Activated CD4-positive, alpha-beta memory T cell treated with anti-CD3 and anti-CD28 coated beads for 36 hours (primary cell): ENCODE measurements around the gene ETV2. TPM values are rescaled to one million over a fixed set of nuclear protein-coding genes. Genes with fewer than 3 reads are reported as not detected.
"Not testable (repeated sequence)": the region's sequence is repeated elsewhere in the genome, so short reads cannot be mapped to it uniquely, and the experiment has no call there.

Source experiments
- CTCF ChIA-PET: fragments of 350-600 bp; sonication (Branson Sonifier 250); formaldehyde crosslinking; loops from one replicate; lab custom pipeline; 2021; ENCODE audit warnings: antibody characterized with exemption, inconsistent platforms; lab: Charles Lee
- POLR2A ChIA-PET: fragments of 350-600 bp; sonication (Branson Sonifier 250); formaldehyde crosslinking; loops from one replicate; lab custom pipeline; 2021; ENCODE audit warnings: antibody characterized with exemption; lab: Charles Lee
- DNase-seq: peaks from one replicate; pipeline ENCODE4 v3.0.0-alpha.2; 2020
- H3K27ac Mint-ChIP-seq: one replicate; pipeline ENCODE4 v1.8.0; 2021; ENCODE audit warnings: mixed read lengths
- H3K27me3 Mint-ChIP-seq: one replicate; pipeline ENCODE4 v1.8.0; 2021; ENCODE audit warnings: mixed read lengths
- H3K36me3 Mint-ChIP-seq: one replicate; pipeline ENCODE4 v1.8.0; 2021; ENCODE audit warnings: mixed read lengths
- H3K4me1 Mint-ChIP-seq: one replicate; pipeline ENCODE4 v1.8.0; 2021; ENCODE audit warnings: low read depth, mixed read lengths
- H3K4me3 Mint-ChIP-seq: one replicate; pipeline ENCODE4 v1.8.0; 2021; ENCODE audit warnings: mild to moderate bottlenecking, mixed read lengths
- H3K9me3 Mint-ChIP-seq: one replicate; pipeline ENCODE4 v1.8.0; 2021; ENCODE audit warnings: mixed read lengths
- intact Hi-C: fragments of 100-400 bp; cut with micrococcal nuclease; formaldehyde crosslinking; loops from one replicate; pipeline ENCODE4 v1.15.1; 2023
- total RNA-seq, 2 experiments: library from RNA; stranded (reverse); gene quantifications; one replicate each; pipeline ENCODE4 v1.2.3, GENCODE V29; 2021

The ETV2 gene
- total RNA-seq, 2 experiments from 2014 or later = 0.70 to 0.83 TPM

GRCh38 chr19:35691106-35691505, 49.6 kb downstream of the ETV2 start:
- H3K4me1 Mint-ChIP-seq, H3K27me3 Mint-ChIP-seq, H3K4me3 Mint-ChIP-seq, H3K36me3 Mint-ChIP-seq, DNase-seq, POLR2A ChIA-PET, H3K9me3 Mint-ChIP-seq, H3K27ac Mint-ChIP-seq: not testable (repeated sequence)
- intact Hi-C loops = loop anchor here (5.0 kb wide), 1 partner anchor 176 kb away; the partner anchor contains the start of gene APLP1
- CTCF ChIA-PET = interaction anchor here (16.2 kb wide), 1 partner anchor 22 kb away, joined by 197 read pairs; no protein-coding TSS in a partner anchor

GRCh38 chr19:35692010-35692409, 50.5 kb downstream of the ETV2 start:
- intact Hi-C loops = loop anchor here (5.0 kb wide), 1 partner anchor 175 kb away; the partner anchor contains the start of gene APLP1
- no peak for DNase-seq
- no peaks in the 10 kb centered on the region for H3K9me3 Mint-ChIP-seq
- H3K4me1 Mint-ChIP-seq = peaks cover 13% of the 10 kb centered on the region
- H3K27ac Mint-ChIP-seq = no peak overlapping the region
- CTCF ChIA-PET = interaction anchor here (0.6 to 16.2 kb wide), 9 partner anchors 21 to 241 kb away, joined by 4 to 197 read pairs (median 6); partner anchors contain the start of gene COX6B1
- no peaks in the 10 kb centered on the region for H3K27me3 Mint-ChIP-seq
- no peak overlapping the region for H3K4me3 Mint-ChIP-seq
- H3K36me3 Mint-ChIP-seq = no peaks in the 10 kb centered on the region
- POLR2A ChIA-PET = interaction anchor here (1.2 kb wide), 1 partner anchor 21 kb away, joined by 3 read pairs; no protein-coding TSS in a partner anchor

- intact Hi-C loops = loop anchor here (1.0 to 5.0 kb wide), 2 partner anchors 44 to 174 kb away; partner anchors contain the start of gene APLP1
- H3K27ac Mint-ChIP-seq = no peak overlapping the region
- CTCF ChIA-PET = interaction anchor here (1.2 to 16.2 kb wide), 6 partner anchors 20 to 238 kb away, joined by 4 to 197 read pairs (median 6); partner anchors contain the start of gene COX6B1
- H3K36me3 Mint-ChIP-seq = no peaks in the 10 kb centered on the region
- POLR2A ChIA-PET = interaction anchor here (1.2 kb wide), 1 partner anchor 20 kb away, joined by 3 read pairs; no protein-coding TSS in a partner anchor
- H3K4me3 Mint-ChIP-seq = no peak overlapping the region
- H3K27me3 Mint-ChIP-seq = no peaks in the 10 kb centered on the region
- no peak for DNase-seq
- H3K9me3 Mint-ChIP-seq = no peaks in the 10 kb centered on the region
- H3K4me1 Mint-ChIP-seq = peaks cover 14% of the 10 kb centered on the region
These were observed 51.9 kb downstream of the ETV2 start for GRCh38 chr19:35693422-35693821.

GRCh38 chr19:35693835-35694599, 52.5 kb downstream of the ETV2 start:
- ChIA-PET POLR2A (interaction anchor here (0.6 to 6.9 kb wide), 2 partner anchors 19 to 24 kb away, joined by 3 to 64 read pairs; no protein-coding TSS in a partner anchor), CTCF (interaction anchor here (0.7 to 16.2 kb wide), 20 partner anchors 8 to 264 kb away, joined by 3 to 197 read pairs (median 4); partner anchors contain the start of genes COX6B1, HSPB6, IGFLR1 and PSENEN)
- peak; percentile 94 for DNase-seq
- Mint-ChIP-seq H3K27me3 (no peaks in the 10 kb centered on the region), H3K36me3 (no peaks in the 10 kb centered on the region), H3K9me3 (no peaks in the 10 kb centered on the region), H3K4me1 (peaks cover 14% of the 10 kb centered on the region), H3K4me3 (no peak overlapping the region), H3K27ac (peak overlapping the region; percentile 54)
- intact Hi-C loops = loop anchor here (1.0 to 5.0 kb wide), 6 partner anchors 23 to 237 kb away; partner anchors contain the start of genes APLP1 and HSPB6

Other genes with a start within 250 kb of the ETV2 start
- gene FFAR2, start 193.5 kb upstream of the ETV2 start, total RNA-seq = not detected
- gene KRTDAP, start 151.3 kb upstream of the ETV2 start, total RNA-seq = not detected
- 1 to 10 TPM; 2.1 to 2.4 TPM for gene DMKN, start 128.1 kb upstream of the ETV2 start, total RNA-seq
- gene SBSN, start 113.4 kb upstream of the ETV2 start, total RNA-seq = under 1 TPM in 1 of 2 experiments, not detected in 1; 0.10 TPM
- gene GAPDHS, start 108.3 kb upstream of the ETV2 start, total RNA-seq = not detected
- gene TMEM147, start 96.1 kb upstream of the ETV2 start, total RNA-seq = 10 to 100 TPM; 73.5 to 81.9 TPM
- not detected for gene ATP4A, start 78.1 kb upstream of the ETV2 start, total RNA-seq
- not detected for gene PMIS2, start 55.6 kb upstream of the ETV2 start, total RNA-seq
- 10 to 100 TPM; 36.6 to 43.1 TPM for gene HAUS5, start 29.0 kb upstream of the ETV2 start, total RNA-seq
- 10 to 100 TPM; 86.4 to 88.0 TPM for gene RBM42, start 12.7 kb upstream of the ETV2 start, total RNA-seq
- 100 to 1,000 TPM; 444 to 453 TPM for gene COX6B1, start 6.6 kb downstream of the ETV2 start, total RNA-seq
- 1 to 10 TPM in 1 of 2 experiments, under 1 TPM in 1; 0.90 to 1.0 TPM for gene UPK1A, start 24.8 kb downstream of the ETV2 start, total RNA-seq
- gene ZBTB32, start 62.8 kb downstream of the ETV2 start, total RNA-seq = 100 to 1,000 TPM; 226 to 228 TPM
- 10 to 100 TPM; 47.0 to 54.2 TPM for gene KMT2B, start 76.3 kb downstream of the ETV2 start, total RNA-seq
- gene IGFLR1, start 100.7 kb downstream of the ETV2 start, total RNA-seq = 10 to 100 TPM; 90.1 to 92.8 TPM
- 10 to 100 TPM; 34.6 to 37.8 TPM for gene U2AF1L4, start 103.7 kb downstream of the ETV2 start, total RNA-seq
- gene PSENEN, start 103.9 kb downstream of the ETV2 start, total RNA-seq = 10 to 100 TPM; 46.7 to 47.9 TPM
- 1 to 10 TPM; 7.5 TPM for gene LIN37, start 106.8 kb downstream of the ETV2 start, total RNA-seq
- gene HSPB6, start 115.3 kb downstream of the ETV2 start, total RNA-seq = under 1 TPM; 0.36 to 0.53 TPM
- gene PROSER3, start 116.4 kb downstream of the ETV2 start, total RNA-seq = 10 to 100 TPM; 38.4 to 40.0 TPM
- 10 to 100 TPM; 35.0 to 39.3 TPM for gene ARHGAP33, start 133.8 kb downstream of the ETV2 start, total RNA-seq
- gene PRODH2, start 171.1 kb downstream of the ETV2 start, total RNA-seq = not detected
- not detected for gene NPHS1, start 210.8 kb downstream of the ETV2 start, total RNA-seq
- under 1 TPM; 0.78 to 0.92 TPM for gene KIRREL2, start 215.2 kb downstream of the ETV2 start, total RNA-seq
- 1 to 10 TPM; 1.2 to 2.6 TPM for gene APLP1, start 226.8 kb downstream of the ETV2 start, total RNA-seq